GM12892 (cell line): ENCODE results near the gene TSEN2.
"Not testable (repeated sequence)": the region's sequence is repeated elsewhere in the genome, so short reads cannot be mapped to it uniquely, and the experiment has no call there.

Experiments
- DNase-seq: peaks from one replicate; pipeline ENCODE4 v3.0.0; 2011; ENCODE audit not compliant: insufficient read length
- FAIRE-seq: peaks from 2 replicates; lab custom pipeline; 2011; peaks lifted over from hg19 to GRCh38; lab: Jason Lieb, UNC
- POLR2A ChIP-seq: IDR thresholded peaks from 2 replicates; pipeline ENCODE4 v1.6.1; 2011; ENCODE audit warnings: low read depth, low read length, control low read depth
- POLR2AphosphoS5 ChIP-seq: IDR thresholded peaks from 2 replicates; pipeline ENCODE4 v1.6.1; 2011; ENCODE audit warnings: low read depth, low read length, control low read depth
- TAF1 ChIP-seq: IDR thresholded peaks from 2 replicates; pipeline ENCODE4 v1.6.1; 2011; ENCODE audit warnings: low read depth, mild to moderate bottlenecking, control low read depth, low read length, borderline replicate concordance

TSEN2 gene

GRCh38 chr3:12444582-12445471 is 39.5 kb upstream of the TSEN2 start:
- FAIRE-seq (no peak), DNase-seq (no peak)
- TF ChIP-seq TAF1 (no peak), POLR2AphosphoS5 (no peak)

- TF ChIP-seq TAF1: no peak
- no peak for FAIRE-seq
- no peak for DNase-seq
Observed at GRCh38 chr3:12445523-12446240, 38.6 kb upstream of the TSEN2 start.

- FAIRE-seq (no peak), DNase-seq (no peak)
- TF ChIP-seq POLR2AphosphoS5: no peak
- TF ChIP-seq TAF1: no peak
- no peak for TF ChIP-seq POLR2A
Observed at GRCh38 chr3:12446298-12446697, 38.0 kb upstream of the TSEN2 start.

GRCh38 chr3:12447075-12447474 is 37.2 kb upstream of the TSEN2 start:
- FAIRE-seq (no peak), DNase-seq (no peak)
- TF ChIP-seq TAF1 (no peak), POLR2A (no peak), POLR2AphosphoS5 (no peak)

- not testable (repeated sequence) for FAIRE-seq, DNase-seq
Observed at GRCh38 chr3:12448404-12449202, 35.7 kb upstream of the TSEN2 start.

GRCh38 chr3:12449889-12450682 is 34.2 kb upstream of the TSEN2 start:
- TF ChIP-seq POLR2A (no peak), POLR2AphosphoS5 (no peak), TAF1 (no peak)
- no peak for DNase-seq

GRCh38 chr3:12451481-12451880 is 32.8 kb upstream of the TSEN2 start:
- FAIRE-seq (no peak), DNase-seq (no peak)
- TF ChIP-seq POLR2A (no peak), TAF1 (no peak)

More at GRCh38 chr3:12449889-12450682, 34.2 kb upstream of the TSEN2 start:
- no peak for FAIRE-seq

- DNase-seq (no peak), FAIRE-seq (no peak)
- TF ChIP-seq POLR2AphosphoS5: no peak
- TF ChIP-seq POLR2A: no peak
- no peak for TF ChIP-seq TAF1
Observed at GRCh38 chr3:12451960-12452359, 32.3 kb upstream of the TSEN2 start.

GRCh38 chr3:12452361-12453330 is 31.6 kb upstream of the TSEN2 start:
- DNase-seq: no peak
- no peak for FAIRE-seq
- no peak for TF ChIP-seq POLR2AphosphoS5

- DNase-seq: no peak
- TF ChIP-seq POLR2AphosphoS5 (no peak), TAF1 (no peak), POLR2A (no peak)
- no peak for FAIRE-seq
Observed at GRCh38 chr3:12454076-12454815, 30.0 kb upstream of the TSEN2 start.
